Measurements from ENCODE around the gene MRPS11. TPM values are rescaled to one million over a fixed set of nuclear protein-coding genes. Genes with fewer than 3 reads are reported as not detected.
"Not testable (repeated sequence)": the region's sequence is repeated elsewhere in the genome, so short reads cannot be mapped to it uniquely, and the experiment has no call there.

MRPS11 gene
- polyA plus RNA-seq, 2 of the 4 experiments (the other 2 are of a cell fraction), result 99.0 to 122 TPM

DNA sequence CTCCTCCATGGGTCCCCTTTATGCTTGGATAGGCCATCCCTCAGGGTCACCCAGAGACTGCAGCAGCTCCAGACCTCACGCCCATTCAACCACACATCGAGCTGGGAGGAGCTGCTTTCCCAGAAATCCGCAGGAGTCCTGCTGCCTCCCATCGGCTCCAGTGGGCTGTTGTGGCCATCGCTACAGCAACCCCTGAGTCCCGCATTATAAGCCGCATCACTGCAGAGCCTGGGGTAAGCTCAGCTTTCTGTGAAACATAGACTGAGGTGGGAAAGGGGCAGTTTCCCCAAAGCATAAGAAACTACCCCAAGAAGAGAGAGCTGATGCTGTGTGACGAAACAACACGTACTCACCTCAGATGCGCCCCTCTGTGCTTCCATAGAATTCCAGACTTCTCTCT lies 36.1 kb upstream of the MRPS11 start:
- no peak for TF ChIP-seq NR3C1 (IDR thresholded peaks at IDR 0.05)
- TF ChIP-seq HEYL (CRISPR knock-in tag; IDR thresholded peaks at IDR 0.05), result no peak
- DNase-seq (ENCODE audit: low read depth in 1 of 2, low spot score in 1 of 2) (no peak), ATAC-seq (no peak), FAIRE-seq (no peak)
- Histone ChIP-seq H3K4me2 (no peak overlapping the region), H3K9me3 (no peaks in the 10 kb centered on the region), H3K27ac (peak overlapping the region in 1 of 2 experiments; percentile 8; a peak in 1 of 6 replicates), H3K4me1 (peaks cover 7% of the 10 kb centered on the region; the same call in 2 of the 3 replicates), H3K4me3 (no peak overlapping the region)
- ChIA-PET POLR2A (no interaction called here), CTCF (interaction anchor here (1.2 kb wide), 1 partner anchor 19 kb away, joined by 5 read pairs; no protein-coding TSS in a partner anchor)
- WGBS (ENCODE audit: missing lambda C conversion rate), result 74% methylated on average over 10 of the region's 10 CpGs

GRCh38 chr15:88433046-88433685 lies 34.3 kb upstream of the MRPS11 start:
- Histone ChIP-seq H3K4me1 (peaks cover 11% of the 10 kb centered on the region; the same call in 2 of the 3 replicates), H3K4me3 (no peak overlapping the region), H3K4me2 (no peak overlapping the region), H3K27ac (peak overlapping the region in 1 of 2 experiments; percentile 14; a peak in 1 of 6 replicates), H3K9me3 (no peaks in the 10 kb centered on the region)
- WGBS (ENCODE audit: missing lambda C conversion rate), result 63% methylated on average over 7 of the region's 7 CpGs
- DNase-seq (ENCODE audit: low read depth in 1 of 2, low spot score in 1 of 2) (no peak), FAIRE-seq (no peak), ATAC-seq (peak in 1 of 2 experiments; percentile 19; a peak in 2 of 6 replicates)
- ChIA-PET CTCF (interaction anchor here (0.7 kb wide), 1 partner anchor 1513 kb away, joined by 3 read pairs; no protein-coding TSS in a partner anchor), POLR2A (interaction anchor here (0.6 kb wide), 1 partner anchor 544 kb away, joined by 8 read pairs; no protein-coding TSS in a partner anchor)
- TF ChIP-seq, protein P1, sequence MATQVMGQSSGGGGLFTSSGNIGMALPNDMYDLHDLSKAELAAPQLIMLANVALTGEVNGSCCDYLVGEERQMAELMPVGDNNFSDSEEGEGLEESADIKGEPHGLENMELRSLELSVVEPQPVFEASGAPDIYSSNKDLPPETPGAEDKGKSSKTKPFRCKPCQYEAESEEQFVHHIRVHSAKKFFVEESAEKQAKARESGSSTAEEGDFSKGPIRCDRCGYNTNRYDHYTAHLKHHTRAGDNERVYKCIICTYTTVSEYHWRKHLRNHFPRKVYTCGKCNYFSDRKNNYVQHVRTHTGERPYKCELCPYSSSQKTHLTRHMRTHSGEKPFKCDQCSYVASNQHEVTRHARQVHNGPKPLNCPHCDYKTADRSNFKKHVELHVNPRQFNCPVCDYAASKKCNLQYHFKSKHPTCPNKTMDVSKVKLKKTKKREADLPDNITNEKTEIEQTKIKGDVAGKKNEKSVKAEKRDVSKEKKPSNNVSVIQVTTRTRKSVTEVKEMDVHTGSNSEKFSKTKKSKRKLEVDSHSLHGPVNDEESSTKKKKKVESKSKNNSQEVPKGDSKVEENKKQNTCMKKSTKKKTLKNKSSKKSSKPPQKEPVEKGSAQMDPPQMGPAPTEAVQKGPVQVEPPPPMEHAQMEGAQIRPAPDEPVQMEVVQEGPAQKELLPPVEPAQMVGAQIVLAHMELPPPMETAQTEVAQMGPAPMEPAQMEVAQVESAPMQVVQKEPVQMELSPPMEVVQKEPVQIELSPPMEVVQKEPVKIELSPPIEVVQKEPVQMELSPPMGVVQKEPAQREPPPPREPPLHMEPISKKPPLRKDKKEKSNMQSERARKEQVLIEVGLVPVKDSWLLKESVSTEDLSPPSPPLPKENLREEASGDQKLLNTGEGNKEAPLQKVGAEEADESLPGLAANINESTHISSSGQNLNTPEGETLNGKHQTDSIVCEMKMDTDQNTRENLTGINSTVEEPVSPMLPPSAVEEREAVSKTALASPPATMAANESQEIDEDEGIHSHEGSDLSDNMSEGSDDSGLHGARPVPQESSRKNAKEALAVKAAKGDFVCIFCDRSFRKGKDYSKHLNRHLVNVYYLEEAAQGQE (IDR thresholded peaks at IDR 0.05), result no peak
- TF ChIP-seq TFCP2L1 (CRISPR knock-in tag; IDR thresholded peaks at IDR 0.05) (no peak), HOXB5 (CRISPR knock-in tag; IDR thresholded peaks at IDR 0.05) (no peak), FOXS1 (CRISPR knock-in tag; IDR thresholded peaks at IDR 0.05) (no peak), EP300 (IDR thresholded peaks at IDR 0.05) (no peak), NPAS2 (CRISPR knock-in tag; IDR thresholded peaks at IDR 0.05; ENCODE audit: borderline replicate concordance) (no peak), RNF2 (IDR thresholded peaks at IDR 0.05; ENCODE audit: borderline replicate concordance, low read depth) (no peak), GATA3 (IDR thresholded peaks at IDR 0.05; ENCODE audit: borderline replicate concordance) (no peak), HOXB13 (CRISPR knock-in tag; IDR thresholded peaks at IDR 0.05; ENCODE audit: low read depth) (no peak), CHD2 (IDR thresholded peaks at IDR 0.05; ENCODE audit: low read length, partially characterized antibody) (no peak), EHF (CRISPR knock-in tag; IDR thresholded peaks at IDR 0.05) (no peak), CTCF (IDR thresholded peaks at IDR 0.05) (no peak), TP53 (CRISPR knock-in tag; IDR thresholded peaks at IDR 0.05) (no peak), ELK1 (IDR thresholded peaks at IDR 0.05; ENCODE audit: low read depth, low read length) (no peak), PHF8 (IDR thresholded peaks at IDR 0.05; ENCODE audit: borderline replicate concordance, low read depth) (no peak), FOSB (CRISPR knock-in tag; IDR thresholded peaks at IDR 0.05) (no peak), CHD4 (IDR thresholded peaks at IDR 0.05; ENCODE audit: borderline replicate concordance) (no peak), HES2 (IDR thresholded peaks at IDR 0.05) (no peak), ZFP36 (IDR thresholded peaks at IDR 0.05; ENCODE audit: borderline replicate concordance, partially characterized antibody) (no peak)
- TF ChIP-seq, protein P2, sequence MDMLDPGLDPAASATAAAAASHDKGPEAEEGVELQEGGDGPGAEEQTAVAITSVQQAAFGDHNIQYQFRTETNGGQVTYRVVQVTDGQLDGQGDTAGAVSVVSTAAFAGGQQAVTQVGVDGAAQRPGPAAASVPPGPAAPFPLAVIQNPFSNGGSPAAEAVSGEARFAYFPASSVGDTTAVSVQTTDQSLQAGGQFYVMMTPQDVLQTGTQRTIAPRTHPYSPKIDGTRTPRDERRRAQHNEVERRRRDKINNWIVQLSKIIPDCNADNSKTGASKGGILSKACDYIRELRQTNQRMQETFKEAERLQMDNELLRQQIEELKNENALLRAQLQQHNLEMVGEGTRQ (IDR thresholded peaks at IDR 0.05), result no peak

- H3K9me3 ChIP-seq; DNase-seq (ENCODE audit: low read depth in 1 of 2, low spot score in 1 of 2); FAIRE-seq; ATAC-seq; H3K27ac ChIP-seq; H3K4me2 ChIP-seq; POLR2A ChIA-PET; H3K4me3 ChIP-seq: not testable (repeated sequence)
- CTCF ChIA-PET, result interaction anchor here (0.7 kb wide), 1 partner anchor 1514 kb away, joined by 3 read pairs; no protein-coding TSS in a partner anchor
- 67% methylated on average over 5 of the region's 5 CpGs for WGBS (ENCODE audit: missing lambda C conversion rate)
- peaks cover 11% of the 10 kb centered on the region; the same call in 2 of the 3 replicates for H3K4me1 ChIP-seq
These were observed 33.4 kb upstream of the MRPS11 start for GRCh38 chr15:88434106-88434505.

Data from A549 (cell line).